ENCODE measurements around the gene C19orf33. TPM values are rescaled to one million over a fixed set of nuclear protein-coding genes. Genes with fewer than 3 reads are reported as not detected.

Gene C19orf33
- total RNA-seq, 3 donors from 2014 or later (not counting 1 experiment from before 2014, with no cell fraction given) = 1.5 to 4.0 TPM; not detected in 1

DNA sequence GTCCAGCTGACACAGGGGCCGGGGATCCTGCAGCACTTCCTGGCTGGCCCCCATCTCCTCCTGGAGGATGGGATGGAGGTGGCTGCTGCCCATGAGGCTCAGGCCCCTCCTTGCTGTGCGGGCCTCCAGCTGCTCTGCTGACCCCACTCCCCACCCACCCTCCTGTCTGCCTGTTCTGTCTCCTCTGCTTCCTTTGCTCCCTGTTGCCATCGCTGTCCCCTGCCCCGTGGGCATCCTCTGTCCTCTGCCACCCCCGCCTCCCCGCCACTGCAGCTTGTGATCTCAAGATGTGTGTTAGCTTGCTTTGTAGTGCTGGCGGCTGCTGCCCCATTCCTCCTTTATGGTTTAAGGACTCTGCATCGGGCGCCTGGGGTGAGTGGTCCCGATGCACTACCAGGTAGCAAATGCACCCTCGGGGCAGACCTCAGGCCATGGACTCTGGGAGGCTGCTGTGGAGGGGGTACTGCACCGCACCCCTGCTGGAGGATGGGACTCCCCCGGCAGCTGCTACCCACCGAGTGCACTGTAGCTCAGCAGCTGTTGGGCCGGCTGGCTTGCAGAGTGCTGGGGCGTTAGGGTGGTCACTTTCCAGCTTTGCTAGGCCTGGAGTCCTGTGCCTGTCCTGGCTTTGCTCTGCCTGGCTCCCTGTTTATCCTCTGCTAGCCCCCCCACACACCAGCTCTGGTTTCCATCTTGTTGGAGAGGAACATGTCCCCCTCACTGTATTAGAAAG is 15.8 kb upstream of the C19orf33 start:
- no peaks in the 10 kb centered on the region for H3K4me1 Mint-ChIP-seq

DNA sequence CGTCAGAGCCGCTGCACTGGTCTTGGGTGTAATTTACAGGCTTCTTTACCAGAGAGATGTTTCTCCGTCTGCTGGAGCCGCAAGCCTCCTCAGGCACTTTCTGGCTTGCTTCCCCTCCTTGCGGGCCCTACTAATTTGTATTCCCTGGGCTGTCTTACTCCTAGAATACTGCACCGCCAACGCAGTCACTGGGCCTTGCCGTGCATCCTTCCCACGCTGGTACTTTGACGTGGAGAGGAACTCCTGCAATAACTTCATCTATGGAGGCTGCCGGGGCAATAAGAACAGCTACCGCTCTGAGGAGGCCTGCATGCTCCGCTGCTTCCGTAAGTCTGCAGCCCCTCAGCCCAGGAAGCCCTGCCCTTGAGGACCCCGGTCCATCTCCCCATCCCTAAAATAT is 14.1 kb upstream of the C19orf33 start:
- no peaks in the 10 kb centered on the region for H3K9me3 Mint-ChIP-seq
- ATAC-seq = no peak
- 96% methylated on average over 15 of the region's 15 CpGs for WGBS (ENCODE audit: insufficient coverage)
- no peak overlapping the region for H3K27ac ChIP-seq (ENCODE audit: low read length)
- H3K9me3 ChIP-seq (ENCODE audit: control insufficient read depth, insufficient read depth, low read length) = no peaks in the 10 kb centered on the region
- peaks cover 9% of the 10 kb centered on the region for H3K4me1 ChIP-seq (ENCODE audit: control insufficient read depth, insufficient read depth, low read length)
- no peak overlapping the region for H3K27ac Mint-ChIP-seq
- no peaks in the 10 kb centered on the region for H3K27me3 ChIP-seq (ENCODE audit: control insufficient read depth, insufficient read depth, low read length)
- DNase-seq = no peak
- no peaks in the 10 kb centered on the region for H3K27me3 Mint-ChIP-seq (ENCODE audit: low read depth in 2 of 2)
- no peak overlapping the region for H3K4me3 ChIP-seq (ENCODE audit: low read length)
- intact Hi-C loops (cut with micrococcal nuclease) = no loop called here
- no peak overlapping the region for H3K4me3 Mint-ChIP-seq
- no peaks in the 10 kb centered on the region for H3K36me3 Mint-ChIP-seq
- no peak for TF ChIP-seq CTCF (IDR thresholded peaks at IDR 0.05)
- H3K4me1 Mint-ChIP-seq = no peaks in the 10 kb centered on the region
- H3K36me3 ChIP-seq (ENCODE audit: control insufficient read depth, insufficient read depth, low read length) = no peaks in the 10 kb centered on the region

More for the DNA sequence above, 15.8 kb upstream of the C19orf33 start:
- no peak for TF ChIP-seq CTCF (IDR thresholded peaks at IDR 0.05)
- Histone ChIP-seq H3K9me3 (ENCODE audit: control insufficient read depth, insufficient read depth, low read length) (no peaks in the 10 kb centered on the region), H3K27me3 (ENCODE audit: control insufficient read depth, insufficient read depth, low read length) (no peaks in the 10 kb centered on the region), H3K27ac (ENCODE audit: low read length) (no peak overlapping the region), H3K36me3 (ENCODE audit: control insufficient read depth, insufficient read depth, low read length) (no peaks in the 10 kb centered on the region), H3K4me3 (ENCODE audit: low read length) (no peak overlapping the region), H3K4me1 (ENCODE audit: control insufficient read depth, insufficient read depth, low read length) (peaks cover 9% of the 10 kb centered on the region)
- WGBS (ENCODE audit: insufficient coverage) = 94% methylated on average over 16 of the region's 16 CpGs
- Mint-ChIP-seq H3K9me3 (no peaks in the 10 kb centered on the region), H3K36me3 (no peaks in the 10 kb centered on the region), H3K4me3 (no peak overlapping the region), H3K27ac (no peak overlapping the region), H3K27me3 (ENCODE audit: low read depth in 2 of 2) (no peaks in the 10 kb centered on the region)
- ATAC-seq (no peak), DNase-seq (no peak)
- intact Hi-C loops (cut with micrococcal nuclease) = no loop called here

DNA sequence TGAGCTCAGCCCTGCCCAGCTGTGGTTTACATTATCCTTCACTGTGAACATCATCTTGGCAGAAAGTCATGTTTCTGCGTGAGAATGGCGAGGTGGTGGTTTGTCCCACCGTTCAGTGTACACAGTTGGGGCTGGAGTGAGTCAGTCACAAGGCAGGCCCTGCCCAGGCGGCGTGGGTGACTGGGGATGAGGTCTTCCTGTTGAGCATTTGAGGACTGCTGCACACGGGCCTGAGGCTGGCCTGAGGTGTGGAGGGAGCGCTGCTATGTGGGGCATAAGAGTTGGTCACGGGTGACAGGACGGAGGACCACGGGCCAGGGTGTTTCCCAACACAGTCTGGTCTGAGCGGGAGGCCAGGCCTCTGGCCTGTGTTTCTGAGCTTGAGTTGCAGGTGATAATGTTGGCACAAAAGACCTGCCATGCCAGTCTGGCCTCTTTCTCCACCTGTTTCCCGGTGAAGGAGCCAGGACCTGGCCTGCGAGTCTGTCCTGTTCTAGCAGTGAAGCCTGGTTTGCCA is 13.4 kb upstream of the C19orf33 start:
- H3K27me3 ChIP-seq (ENCODE audit: control insufficient read depth, insufficient read depth, low read length) = no peaks in the 10 kb centered on the region
- peaks cover 9% of the 10 kb centered on the region for H3K4me1 ChIP-seq (ENCODE audit: control insufficient read depth, insufficient read depth, low read length)
- H3K9me3 ChIP-seq (ENCODE audit: control insufficient read depth, insufficient read depth, low read length) = no peaks in the 10 kb centered on the region
- no peak overlapping the region for H3K27ac ChIP-seq (ENCODE audit: low read length)
- Mint-ChIP-seq H3K9me3 (no peaks in the 10 kb centered on the region), H3K4me3 (no peak overlapping the region), H3K4me1 (no peaks in the 10 kb centered on the region), H3K27ac (no peak overlapping the region), H3K27me3 (ENCODE audit: low read depth in 2 of 2) (no peaks in the 10 kb centered on the region), H3K36me3 (no peaks in the 10 kb centered on the region)
- H3K4me3 ChIP-seq (ENCODE audit: low read length) = no peak overlapping the region
- 87% methylated on average over 13 of the region's 13 CpGs for WGBS (ENCODE audit: insufficient coverage)
- ATAC-seq (no peak), DNase-seq (no peak)
- no peaks in the 10 kb centered on the region for H3K36me3 ChIP-seq (ENCODE audit: control insufficient read depth, insufficient read depth, low read length)
- intact Hi-C loops (cut with micrococcal nuclease) = no loop called here
- TF ChIP-seq CTCF (IDR thresholded peaks at IDR 0.05) = no peak

DNA sequence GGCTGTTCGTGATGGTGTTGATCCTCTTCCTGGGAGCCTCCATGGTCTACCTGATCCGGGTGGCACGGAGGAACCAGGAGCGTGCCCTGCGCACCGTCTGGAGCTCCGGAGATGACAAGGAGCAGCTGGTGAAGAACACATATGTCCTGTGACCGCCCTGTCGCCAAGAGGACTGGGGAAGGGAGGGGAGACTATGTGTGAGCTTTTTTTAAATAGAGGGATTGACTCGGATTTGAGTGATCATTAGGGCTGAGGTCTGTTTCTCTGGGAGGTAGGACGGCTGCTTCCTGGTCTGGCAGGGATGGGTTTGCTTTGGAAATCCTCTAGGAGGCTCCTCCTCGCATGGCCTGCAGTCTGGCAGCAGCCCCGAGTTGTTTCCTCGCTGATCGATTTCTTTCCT is 12.2 kb upstream of the C19orf33 start:
- H3K4me1 ChIP-seq (ENCODE audit: control insufficient read depth, insufficient read depth, low read length) = peaks cover 9% of the 10 kb centered on the region
- no peak overlapping the region for H3K4me3 ChIP-seq (ENCODE audit: low read length)
- H3K27me3 ChIP-seq (ENCODE audit: control insufficient read depth, insufficient read depth, low read length) = no peaks in the 10 kb centered on the region
- WGBS (ENCODE audit: insufficient coverage) = 87% methylated on average over 15 of the region's 15 CpGs
- no peak for ATAC-seq
- Mint-ChIP-seq H3K36me3 (no peaks in the 10 kb centered on the region), H3K9me3 (no peaks in the 10 kb centered on the region), H3K4me1 (no peaks in the 10 kb centered on the region), H3K4me3 (no peak overlapping the region), H3K27ac (no peak overlapping the region), H3K27me3 (ENCODE audit: low read depth in 2 of 2) (no peaks in the 10 kb centered on the region)
- no peak for DNase-seq
- no peak for TF ChIP-seq CTCF (IDR thresholded peaks at IDR 0.05)
- no peaks in the 10 kb centered on the region for H3K36me3 ChIP-seq (ENCODE audit: control insufficient read depth, insufficient read depth, low read length)
- no peaks in the 10 kb centered on the region for H3K9me3 ChIP-seq (ENCODE audit: control insufficient read depth, insufficient read depth, low read length)
- no peak overlapping the region for H3K27ac ChIP-seq (ENCODE audit: low read length)
- intact Hi-C loops (cut with micrococcal nuclease) = no loop called here

Measured in natural killer cell (primary cell).